Stimulated activated CD4-positive, alpha-beta T cell treated with anti-CD3 and anti-CD28 coated beads, Interleukin-2, amount 100 ng/mL, for 24 hours (primary cell): Measurements from ENCODE around the gene SPRYD3.

Source experiments
- DNase-seq, 2 donors: peaks; one replicate each; pipeline ENCODE4 v3.0.0-alpha.2; 2020

Gene SPRYD3

GRCh38 chr12:53062011-53062961, 16.9 kb downstream of the SPRYD3 start:
- no peak for DNase-seq

DNA sequence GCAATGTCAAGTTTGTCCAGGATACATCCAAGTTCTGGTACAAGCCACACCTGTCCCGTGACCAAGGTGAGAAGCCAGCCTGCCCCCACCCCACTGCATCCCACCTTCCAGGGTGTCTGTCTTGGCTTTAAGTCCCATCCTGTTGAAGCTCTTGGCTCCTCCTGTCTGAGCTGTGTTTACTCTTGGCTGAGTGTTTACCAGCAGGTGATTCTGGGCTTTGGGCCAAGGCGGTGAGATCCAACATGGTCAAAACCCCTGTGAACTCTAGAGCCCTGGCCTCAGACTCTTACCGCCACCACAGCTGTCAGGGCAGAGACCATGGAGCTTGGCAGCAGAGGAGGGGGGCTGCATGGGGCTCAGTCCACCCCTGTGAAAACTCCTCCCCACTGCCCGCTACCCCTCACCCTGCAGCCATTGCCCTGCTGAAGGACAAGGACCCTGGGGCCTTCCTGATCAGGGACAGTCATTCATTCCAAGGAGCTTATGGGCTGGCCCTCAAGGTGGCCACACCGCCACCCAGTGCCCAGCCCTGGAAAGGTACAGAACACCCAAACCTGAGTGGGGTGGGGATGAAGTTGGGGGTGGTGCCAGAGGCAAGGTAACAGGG, 17.7 kb downstream of the SPRYD3 start:
- DNase-seq = no peak

- no peak for DNase-seq
Measured at GRCh38 chr12:53060721-53061276, 18.4 kb downstream of the SPRYD3 start.

DNA sequence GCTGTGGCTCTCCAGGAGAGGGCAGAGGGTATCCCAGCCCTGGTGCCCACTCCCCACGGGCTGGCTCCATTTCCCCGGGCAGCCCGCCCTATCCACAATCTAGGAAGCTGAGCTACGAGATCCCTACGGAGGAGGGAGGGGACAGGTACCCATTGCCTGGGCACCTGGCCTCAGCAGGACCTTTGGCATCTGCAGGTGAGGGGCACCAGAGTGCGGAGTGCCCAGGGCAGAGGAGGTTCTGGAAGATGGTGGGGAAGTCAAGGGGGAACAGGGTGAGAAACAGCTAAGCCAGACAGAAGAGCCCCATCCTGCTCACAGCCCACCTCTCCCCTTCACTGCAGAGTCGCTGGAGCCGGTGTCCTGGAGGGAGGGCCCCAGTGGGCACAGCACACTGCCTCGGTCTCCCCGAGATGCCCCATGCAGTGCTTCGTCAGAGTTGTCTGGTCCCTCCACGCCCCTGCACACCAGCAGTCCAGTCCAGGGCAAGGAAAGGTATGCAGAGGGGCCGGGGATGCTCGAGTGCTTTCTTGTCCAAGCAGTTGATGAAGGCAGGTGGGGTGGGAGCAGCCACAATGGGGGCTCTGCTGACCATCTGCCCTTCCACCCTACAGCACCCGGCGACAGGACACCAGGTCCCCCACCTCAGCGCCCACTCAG, 19.0 kb downstream of the SPRYD3 start:
- no peak for DNase-seq

- no peak for DNase-seq
Measured at GRCh38 chr12:53059434-53060063, 19.6 kb downstream of the SPRYD3 start.

GRCh38 chr12:53058674-53059433, 20.3 kb downstream of the SPRYD3 start:
- no peak for DNase-seq

GRCh38 chr12:53057816-53058500, 21.2 kb downstream of the SPRYD3 start:
- no peak for DNase-seq

DNA sequence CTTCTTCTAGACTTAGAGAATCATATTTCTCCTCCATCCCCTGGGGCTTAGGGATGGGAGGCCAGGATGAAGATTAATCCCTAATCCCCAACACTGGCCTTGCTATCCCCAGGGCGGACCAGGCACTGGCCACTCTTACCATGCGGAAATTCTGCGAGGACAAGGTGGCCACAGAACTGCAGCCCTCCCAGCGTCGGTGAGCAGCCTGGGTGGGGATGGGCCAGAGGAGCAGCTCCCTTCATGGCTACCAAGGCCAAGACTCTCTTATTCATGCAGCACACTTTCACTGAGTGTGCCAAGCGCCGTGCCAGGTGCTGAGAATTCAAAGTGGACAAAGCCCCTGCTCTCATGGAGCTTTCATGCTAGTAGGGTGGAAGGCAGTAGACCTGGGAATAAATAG, 22.3 kb downstream of the SPRYD3 start:
- no peak for DNase-seq

GRCh38 chr12:53056296-53056695, 22.9 kb downstream of the SPRYD3 start:
- DNase-seq = no peak

DNA sequence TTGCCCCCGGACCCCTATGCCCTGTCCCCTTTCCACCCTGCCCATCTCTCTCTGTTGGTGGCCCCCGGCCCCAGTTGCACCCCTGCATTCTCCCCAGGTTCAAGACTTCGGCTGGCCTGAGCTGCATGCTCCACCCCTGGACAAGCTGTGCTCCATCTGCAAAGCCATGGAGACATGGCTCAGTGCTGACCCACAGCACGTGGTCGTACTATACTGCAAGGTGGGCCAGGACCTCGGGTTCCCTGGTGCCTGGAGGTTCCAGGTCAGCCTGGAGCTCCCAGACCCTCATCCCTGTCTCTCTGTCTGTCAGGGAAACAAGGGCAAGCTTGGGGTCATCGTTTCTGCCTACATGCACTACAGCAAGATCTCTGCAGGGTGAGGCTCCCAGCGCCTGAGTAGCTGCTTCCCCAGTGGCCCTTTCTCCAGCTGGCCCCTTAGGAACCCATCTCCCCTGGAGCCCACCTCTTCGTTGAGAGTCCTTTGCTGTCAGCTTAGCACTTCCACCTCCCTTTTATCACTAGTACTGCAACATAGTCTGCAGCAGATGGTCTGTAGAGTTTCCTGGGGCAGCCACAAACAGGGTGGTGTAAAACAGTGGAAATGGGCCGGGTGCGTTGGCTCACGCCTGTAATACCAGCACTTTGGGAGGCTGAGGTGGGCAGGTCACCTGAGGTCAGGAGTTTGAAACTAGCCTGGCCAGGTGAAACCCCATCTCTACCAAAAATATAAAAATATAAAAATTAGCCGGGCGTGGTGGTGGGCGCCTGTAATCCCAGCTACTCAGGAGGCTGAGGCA, 23.5 kb downstream of the SPRYD3 start:
- no peak for DNase-seq

DNA sequence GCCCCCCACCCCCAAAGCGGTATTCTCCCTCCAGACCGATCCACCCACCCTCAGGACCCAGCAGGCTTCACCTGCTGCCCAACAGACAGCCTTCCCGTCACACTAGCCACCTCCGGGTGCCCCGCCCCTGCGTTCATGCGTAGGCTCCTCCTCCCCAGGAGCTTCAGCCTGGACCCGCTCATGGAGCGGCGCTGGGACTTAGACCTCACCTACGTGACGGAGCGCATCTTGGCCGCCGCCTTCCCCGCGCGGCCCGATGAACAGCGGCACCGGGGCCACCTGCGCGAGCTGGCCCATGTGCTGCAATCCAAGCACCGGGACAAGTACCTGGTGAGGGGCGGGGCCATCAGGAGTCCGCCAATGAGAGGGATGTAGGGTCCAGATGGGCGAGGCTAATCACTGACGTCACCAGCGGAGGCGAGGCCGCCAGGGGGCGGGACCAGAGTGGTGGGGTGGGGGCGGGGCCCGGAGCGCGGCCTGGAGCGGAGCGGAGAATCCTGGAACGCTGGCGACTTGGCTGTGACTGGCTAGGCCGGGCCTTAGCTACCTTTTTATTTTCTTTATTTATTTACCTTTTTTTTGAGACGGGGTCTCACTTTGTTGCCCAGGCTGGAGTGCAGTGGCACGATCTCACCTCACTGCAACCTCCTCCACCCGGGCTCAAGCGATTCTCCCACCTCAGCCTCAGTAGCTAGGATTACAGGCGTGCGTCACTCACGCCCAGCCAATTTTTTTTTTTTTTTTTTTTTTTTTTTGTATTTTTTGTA, 24.9 kb downstream of the SPRYD3 start:
- peak; percentile 93 to 95 for DNase-seq

DNA sequence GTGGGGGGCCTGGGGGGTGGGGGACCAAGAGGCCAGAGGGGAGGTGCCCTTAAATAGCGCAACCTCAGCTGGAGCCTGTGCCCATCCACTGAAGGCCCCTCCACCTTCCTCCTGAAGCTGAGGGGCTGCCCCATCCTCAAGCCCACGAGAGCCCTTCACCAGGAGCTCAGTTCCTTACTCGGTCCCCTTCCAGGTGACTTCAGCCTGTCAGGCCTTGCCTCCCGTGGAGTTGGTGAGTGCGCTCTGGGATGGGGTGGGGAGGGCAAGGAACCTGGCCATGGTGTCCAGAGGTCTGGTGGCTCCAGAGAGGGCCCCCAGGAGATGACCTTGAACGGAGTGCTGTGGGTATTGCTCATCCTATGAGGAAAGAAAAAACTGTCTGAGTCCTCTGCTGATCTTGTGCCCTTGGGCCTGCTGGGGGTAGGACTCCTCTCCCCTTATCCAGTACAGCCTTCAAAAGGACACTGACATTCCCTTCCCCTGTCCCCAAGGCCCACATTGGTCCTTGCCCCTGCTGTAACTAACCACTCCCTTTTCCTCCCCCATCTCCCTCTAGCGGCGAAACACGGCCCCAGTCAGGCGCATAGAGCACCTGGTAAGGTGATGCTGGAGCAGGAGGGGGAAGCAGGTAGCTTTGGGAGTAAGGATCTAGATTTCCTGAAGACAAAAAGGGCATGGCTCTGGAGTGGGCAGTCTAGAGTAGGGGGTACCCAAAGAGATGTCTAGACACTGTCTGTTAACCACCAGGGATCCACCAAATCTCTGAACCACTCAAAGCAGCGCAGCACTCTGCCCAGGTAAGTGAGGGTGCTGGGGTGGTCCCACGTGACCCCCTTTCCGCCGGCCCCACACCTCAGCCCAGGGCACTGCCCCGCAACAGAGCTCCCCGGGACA, 25.7 kb downstream of the SPRYD3 start:
- DNase-seq = peak; percentile 59 to 65

GRCh38 chr12:53052419-53053217, 26.6 kb downstream of the SPRYD3 start:
- DNase-seq = no peak

DNA sequence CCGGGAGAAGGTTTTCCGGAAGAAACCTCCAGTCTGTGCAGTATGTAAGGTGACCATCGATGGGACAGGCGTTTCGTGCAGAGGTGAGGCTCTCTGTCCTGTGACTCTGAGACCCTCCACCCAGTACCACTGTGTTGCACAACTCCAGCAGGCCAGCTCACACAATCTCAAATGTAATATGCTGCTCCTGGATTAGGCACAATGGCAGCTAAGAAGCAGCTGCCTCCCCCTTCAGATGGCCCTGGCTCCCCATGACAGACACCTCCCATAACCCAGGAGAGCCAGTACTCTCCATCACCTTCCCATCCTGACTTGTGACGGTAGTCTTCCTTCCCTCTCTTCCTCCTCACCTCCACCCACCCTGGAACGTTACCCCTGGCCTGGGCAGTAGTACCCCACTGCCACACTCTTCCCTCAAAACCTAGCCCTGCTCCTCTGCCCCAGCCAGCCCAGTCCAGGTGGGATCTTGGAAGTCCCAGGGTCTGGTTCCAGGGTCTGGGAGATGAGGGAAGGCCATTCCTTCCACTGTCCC, 27.2 kb downstream of the SPRYD3 start:
- no peak for DNase-seq

GRCh38 chr12:53051058-53051880, 27.9 kb downstream of the SPRYD3 start:
- DNase-seq = no peak

DNA sequence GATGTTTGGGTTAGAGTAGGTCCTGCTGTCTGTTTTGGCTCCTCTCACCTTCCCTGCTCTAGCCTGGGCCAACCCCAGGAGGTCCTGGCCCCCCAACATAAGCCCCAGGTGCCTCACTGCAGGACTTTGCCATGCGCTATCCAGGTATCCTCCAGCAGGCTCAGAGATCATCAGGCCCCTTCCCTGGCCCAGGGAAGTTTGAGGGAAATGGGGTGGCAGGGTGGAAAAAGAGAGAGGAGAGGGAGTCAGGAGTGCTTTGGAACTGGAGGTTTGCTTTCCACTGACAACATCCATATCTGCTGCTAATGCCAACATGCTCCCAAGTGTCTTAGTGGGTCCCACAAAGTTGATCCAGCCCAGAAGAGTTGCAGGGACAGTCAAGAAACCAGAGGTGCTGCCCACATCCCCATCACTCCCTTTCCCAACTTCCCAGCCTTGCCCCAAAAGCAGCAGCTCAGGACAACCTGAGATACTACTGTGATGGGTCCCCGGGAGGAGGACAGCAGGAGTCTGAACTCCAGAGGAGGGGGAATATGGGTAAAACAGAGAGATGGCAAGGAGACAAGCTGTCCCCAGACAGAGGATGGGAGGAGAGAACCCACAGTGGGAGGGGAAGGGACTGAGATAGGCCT, 28.6 kb downstream of the SPRYD3 start:
- no peak for DNase-seq
